ENCODE measurements around the gene PLOD1.
"Not testable (repeated sequence)": the region's sequence is repeated elsewhere in the genome, so short reads cannot be mapped to it uniquely, and the experiment has no call there.

The PLOD1 gene

DNA sequence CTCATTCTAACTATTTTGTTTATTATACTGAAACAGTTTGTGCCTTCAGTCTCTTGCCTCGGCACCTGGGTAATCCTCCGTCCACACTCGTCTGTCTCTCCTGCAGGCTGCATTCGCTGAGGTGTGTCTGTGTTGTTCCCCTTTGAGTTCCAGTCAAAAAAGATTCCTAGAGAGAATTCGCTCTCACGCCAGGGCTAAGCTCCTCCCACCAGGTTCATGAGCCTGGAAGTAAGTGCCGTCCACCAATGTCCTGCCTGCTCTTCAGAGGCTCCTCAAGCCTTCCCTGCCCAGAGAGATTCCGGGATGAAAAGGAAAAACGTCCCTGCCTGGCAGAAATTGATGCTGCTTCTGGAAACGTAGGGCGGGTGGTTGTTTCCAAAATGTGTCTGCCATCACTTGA is 21.2 kb upstream of the PLOD1 start:
- DNase-seq, result no peak

GRCh38 chr1:11914024-11914423 is 20.5 kb upstream of the PLOD1 start:
- DNase-seq, result no peak

DNA sequence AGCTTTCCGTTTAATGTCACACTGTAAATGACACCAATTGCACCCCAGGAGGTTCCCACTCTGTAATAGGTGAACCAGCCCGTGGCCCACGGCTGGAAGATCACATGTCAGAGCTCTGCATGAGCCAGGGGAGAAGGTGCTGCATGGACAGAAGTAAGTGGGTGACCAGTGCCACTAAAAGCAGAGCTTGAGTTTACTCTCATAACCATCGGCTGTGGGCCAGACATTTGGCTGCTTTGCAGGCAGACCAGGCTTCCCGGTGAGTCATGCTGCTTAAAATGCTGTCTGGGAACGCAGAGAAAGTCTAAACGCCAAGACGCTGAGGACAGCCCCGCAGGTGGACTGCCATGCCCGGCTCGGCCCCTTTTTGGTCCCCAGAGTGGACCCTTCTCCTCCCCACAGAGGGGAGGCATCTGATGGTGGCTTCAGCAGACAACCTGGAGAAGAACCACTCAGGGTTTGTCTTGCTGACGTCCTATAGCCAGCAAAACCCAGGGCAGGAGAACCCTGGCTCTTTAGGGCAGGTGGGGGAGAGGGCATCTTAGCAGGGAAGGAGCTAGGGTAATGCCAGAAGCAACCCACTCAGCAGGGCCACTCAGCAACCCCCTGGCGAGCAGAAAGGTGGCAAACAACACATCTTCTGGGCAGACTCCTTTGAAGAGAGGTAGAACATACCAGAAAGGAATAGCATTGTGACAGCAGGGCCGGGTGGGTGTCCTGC is 15.6 kb upstream of the PLOD1 start:
- DNase-seq, result peak; percentile 66

DNA sequence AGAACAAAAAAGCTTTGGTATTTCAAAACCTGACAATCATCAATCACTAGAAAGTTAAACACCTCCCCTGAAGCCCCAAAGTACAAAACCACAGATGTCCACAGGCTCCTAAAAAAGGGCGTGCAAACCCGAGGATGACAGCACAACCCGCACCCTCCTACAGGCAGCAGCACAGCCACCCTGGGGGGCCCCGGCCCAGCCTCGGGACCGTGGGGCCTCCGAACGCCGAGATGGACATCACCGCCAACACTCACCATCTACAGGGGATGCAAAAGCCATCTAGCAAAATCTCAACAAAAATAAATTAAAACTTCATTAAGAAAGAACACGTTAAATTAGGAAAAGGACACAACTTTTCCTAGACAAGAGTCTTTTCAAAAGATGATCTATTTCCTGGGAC is 14.9 kb upstream of the PLOD1 start:
- DNase-seq, result no peak

GRCh38 chr1:11920239-11920903 is 14.1 kb upstream of the PLOD1 start:
- no peak for DNase-seq

DNA sequence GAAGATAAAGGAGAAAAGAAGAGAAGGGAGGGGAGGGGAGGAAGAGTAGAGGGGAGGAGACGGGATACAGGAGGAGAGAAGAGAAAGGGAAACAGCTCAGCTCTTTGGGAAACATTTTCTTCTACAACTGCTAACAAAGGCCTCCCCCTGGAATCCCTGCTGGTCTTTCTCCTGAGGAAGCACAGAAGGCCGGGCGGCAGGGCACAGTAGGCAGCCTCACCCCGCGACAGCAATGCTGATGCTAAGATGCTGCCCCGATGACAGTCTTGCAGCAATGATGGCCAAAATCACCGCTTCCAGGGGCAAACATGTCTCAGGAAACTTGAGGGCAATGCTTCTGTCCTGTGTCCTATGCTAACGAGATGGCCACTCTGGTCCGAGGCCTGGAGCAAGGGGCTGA is 13.5 kb upstream of the PLOD1 start:
- no peak for DNase-seq

DNA sequence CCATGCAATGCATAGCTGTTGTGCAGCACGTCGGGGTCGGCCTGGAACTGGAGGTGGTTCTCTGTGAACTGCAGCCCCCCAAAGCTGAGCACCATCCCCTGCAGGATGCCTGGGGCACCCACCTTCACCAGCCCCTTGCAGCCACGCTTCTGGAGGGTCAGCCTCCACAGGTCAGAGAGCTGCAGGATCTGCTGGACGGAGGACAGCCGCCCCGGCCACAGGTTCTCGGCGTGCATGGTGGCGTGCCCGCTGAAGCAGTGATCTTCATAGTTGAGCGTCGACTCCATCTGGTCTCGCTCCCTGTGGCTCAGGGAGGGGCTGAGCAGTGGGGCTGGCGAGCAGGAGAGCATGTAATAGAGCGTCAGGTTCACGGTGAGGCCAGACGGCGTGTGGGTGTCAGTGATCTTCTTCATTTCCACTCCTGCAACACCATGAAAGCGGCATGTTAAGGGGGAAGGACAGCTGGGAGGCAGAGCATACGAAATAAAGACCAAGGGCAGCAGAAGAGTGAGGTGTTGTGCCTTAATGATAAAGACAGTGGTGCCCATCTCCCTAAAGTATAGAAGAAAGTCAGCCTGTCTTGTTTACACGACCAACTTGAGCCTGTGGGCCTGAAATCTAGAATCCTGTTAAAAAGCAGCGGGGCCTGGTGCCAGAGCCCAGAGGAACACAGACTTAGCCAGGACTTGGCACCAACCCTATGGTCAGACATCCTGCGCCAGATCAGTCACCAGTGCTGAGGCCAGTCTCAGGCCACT is 11.3 kb upstream of the PLOD1 start:
- no peak for DNase-seq

DNA sequence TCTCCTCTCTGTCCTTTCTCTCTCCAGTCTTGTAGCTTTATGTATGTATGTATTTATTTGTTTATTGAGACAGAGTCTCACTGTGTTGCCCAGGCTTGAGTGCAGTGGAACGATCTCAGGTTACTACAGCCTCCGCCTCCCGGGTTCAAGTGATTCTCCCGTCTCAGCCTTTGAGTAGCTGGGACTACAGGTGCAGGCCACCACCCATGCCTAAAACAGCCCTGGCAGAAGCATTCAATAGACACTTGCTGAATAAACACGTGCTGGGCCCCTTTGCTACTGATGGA is 10.7 kb upstream of the PLOD1 start:
- DNase-seq, result no peak

GRCh38 chr1:11924334-11925195 is 10.0 kb upstream of the PLOD1 start:
- DNase-seq, result no peak

DNA sequence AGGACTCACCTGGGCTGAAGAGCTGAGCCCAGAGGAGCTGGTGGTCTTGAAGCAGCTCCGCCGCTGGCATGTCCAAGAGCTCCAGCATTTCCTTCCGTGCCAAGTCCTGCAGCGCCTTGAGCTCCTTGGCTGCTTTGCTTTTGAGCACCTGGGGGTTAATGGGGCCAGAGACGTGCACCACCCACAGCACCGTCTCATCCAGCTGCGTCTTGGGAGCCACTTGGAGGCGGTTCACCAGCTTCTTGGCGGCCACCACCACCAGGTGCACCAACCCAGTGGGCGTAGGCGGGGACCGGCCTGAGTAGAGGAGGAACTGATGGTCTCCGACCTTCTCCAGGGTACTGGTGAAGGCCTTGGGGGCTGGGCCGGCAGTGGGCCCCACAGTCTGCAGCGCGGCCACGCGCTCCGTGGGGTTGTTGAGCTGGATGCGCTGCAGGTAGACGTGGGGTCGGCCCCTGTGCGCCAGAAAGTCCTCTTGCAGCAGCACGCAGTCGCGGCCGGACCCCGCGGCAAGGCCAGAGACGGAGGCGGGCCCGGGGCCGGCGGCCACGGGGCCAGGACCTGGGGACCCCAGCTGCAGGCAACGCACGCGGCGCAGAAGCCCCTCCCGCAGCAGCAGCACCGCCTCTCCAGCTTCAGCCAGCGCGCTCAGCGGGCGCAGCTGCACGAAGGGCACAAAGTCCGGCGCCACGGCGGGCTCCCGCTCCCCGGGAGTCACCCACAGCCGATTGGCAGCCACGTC is 9.2 kb upstream of the PLOD1 start:
- not testable (repeated sequence) for DNase-seq

GRCh38 chr1:11925938-11926292 is 8.6 kb upstream of the PLOD1 start:
- DNase-seq, result no peak

DNA sequence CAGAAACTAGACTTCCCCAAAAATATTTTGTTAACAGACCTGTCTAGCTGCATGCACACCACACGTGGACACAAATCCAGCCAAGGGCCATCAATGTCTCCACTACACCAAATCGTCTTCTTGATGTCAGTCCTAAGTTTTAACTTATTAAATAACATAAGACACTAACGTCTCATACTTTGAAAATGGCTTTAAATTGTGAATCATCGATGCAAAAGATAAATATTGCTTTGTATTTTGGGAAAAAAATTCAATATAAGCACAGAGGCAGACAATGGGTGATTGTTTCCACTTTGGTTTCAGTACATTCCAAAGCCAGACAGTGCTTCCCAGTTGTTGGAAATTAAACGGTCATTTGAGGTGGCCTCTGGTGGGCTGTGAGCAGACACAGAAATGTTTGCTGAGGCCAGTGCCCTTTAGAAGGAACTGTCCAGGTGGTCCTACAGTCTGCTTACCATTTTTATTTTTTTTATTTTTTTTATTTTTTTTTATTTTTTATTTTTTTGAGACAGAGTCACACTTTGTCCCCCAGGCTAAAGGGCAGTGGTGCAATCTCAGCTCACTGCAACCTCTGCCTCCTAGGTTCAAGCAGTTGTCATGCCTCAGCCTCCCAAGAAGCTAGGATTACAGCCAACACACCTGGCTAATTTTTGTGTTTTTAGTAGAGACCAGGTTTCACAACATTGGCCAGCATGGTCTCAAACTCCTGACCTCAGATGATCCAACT is 6.5 kb upstream of the PLOD1 start:
- DNase-seq, result no peak

- no peak for DNase-seq
Observed at GRCh38 chr1:11929849-11930248, 4.7 kb upstream of the PLOD1 start.

DNA sequence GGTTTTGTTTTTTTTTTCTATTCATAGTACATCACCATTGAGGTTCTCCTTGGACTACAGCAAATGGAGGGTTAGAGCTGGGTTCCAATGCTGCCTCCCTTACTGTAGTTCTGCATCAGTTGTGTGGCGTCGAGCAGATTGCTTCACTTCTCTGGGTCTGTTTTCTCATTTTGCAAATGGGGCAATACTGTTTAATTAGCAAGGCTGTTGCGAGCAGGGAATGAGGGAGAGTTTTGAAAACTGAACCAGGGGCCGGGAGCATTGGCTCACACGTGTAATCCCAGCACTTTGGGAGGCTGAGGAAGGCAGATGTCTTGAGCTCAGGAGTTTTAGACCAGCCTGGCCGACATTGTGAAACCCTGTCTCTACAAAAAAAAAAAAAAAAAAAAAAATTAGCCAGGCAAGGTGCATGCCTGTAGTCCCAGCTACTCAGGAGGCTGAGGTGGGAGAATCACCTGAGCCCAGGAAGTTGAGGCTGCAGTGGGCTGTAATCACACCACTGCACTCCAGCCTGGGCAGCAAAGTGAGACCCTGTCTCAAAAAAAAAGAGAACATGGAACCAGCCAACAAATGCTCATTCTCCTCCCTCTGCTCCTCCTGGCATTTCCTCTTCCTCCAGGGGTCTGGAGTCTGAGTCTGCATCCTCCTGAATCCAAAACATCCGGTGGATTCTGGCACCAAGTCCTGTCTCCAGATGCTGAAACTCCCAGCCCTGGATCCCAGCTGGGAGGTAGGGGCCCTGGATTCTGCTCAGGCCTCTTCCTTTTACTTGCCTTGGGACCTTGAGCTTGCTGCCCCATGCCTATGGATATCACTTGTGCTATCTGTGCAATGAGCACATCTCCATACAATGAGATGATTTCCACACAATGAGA is 3.7 kb upstream of the PLOD1 start:
- peak; percentile 54 for DNase-seq

DNA sequence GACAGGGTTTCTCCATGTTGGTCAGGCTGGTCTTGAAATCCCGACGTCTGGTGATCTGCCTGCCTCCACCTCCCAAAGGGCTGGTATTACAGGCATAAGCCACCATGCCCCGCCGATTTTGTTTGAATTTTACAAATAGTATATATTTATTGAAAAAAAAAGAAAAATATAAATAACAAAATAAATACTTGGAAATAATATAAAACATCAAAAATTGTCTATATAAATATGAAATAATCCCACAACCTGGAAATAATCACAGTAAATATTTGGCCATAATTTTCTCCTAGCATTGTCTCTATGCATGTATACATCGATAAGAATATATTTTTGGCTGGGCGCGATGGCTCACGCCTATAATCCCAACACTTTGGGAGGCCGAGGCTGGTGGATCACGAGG is 2.7 kb upstream of the PLOD1 start:
- DNase-seq, result no peak

GRCh38 chr1:11935057-11935412 is 518 bp downstream of the PLOD1 start:
- DNase-seq, result no peak

- DNase-seq, result not testable (repeated sequence)
Observed at GRCh38 chr1:11935733-11936132, 1.2 kb downstream of the PLOD1 start.

DNA sequence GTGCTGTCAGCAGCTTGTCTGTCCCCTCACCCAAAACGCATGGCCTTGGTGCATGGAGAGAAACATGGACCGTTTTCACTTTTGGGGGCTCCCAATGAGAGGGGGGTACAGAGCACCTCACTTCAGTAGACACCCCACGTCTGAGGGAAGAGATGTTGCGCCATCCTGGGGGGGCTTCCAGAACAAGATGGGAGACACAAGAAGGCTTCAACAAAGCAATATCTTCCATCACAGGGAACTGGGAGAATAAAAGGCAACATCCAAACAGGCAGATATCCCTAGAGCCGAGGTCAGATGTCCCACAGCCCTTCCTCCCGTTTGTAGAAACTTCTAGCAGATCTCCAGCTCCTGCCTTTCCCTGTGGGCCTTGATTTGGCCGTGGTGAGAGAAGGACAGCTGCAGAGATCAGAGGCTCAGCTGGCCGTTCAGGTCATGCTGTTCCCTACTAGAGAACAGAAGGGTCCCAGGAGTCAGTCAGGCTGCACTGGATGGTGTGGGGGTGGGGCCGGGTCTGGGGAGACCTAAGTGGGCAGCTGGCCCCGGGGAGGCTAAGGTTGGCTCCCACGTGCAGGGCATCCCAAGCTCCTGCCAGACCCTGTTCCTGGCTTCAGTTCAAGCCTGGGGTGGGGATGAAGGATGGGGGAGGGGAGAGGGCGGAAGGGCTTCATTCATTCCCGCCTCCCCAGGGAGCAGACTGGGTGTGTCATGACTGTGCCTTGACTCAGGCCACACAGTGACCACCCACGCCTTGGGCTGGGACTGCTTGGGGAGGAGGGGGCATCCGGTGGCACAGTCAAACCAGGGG is 4.4 kb downstream of the PLOD1 start:
- DNase-seq, result no peak

GRCh38 chr1:11939794-11940193 is 5.3 kb downstream of the PLOD1 start:
- not testable (repeated sequence) for DNase-seq

DNA sequence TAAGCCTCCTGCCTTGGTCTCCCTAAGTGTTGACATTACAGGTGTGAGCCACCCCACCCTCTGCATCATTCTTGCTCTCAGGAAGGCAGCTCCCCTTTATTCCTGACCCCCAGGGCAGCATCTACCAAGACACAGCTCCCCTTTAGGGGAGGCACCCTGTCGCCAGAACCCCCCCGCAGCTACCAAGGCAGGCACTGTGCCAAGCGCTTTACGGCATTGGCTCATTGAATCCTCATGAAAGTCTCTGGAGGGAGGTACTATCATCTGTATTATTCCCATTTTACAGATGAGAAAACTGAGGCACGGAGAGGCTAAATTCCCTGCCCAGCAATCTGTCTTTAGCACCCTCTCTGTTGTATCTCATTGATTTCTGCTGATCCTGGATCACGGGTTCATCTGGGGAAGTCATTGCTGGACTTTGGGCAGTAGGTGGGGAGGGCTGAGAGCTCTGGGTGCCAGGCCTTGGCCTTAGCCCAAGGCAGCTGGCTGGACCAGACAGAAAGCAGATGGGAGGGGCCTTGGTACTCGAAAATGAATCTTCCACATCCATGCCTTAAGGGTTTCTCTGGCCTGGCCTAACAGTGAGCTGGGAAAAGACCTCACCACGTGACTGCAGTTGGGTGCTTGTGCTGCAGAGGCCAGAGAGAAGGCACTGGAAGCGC is 5.9 kb downstream of the PLOD1 start:
- no peak for DNase-seq

All from NCI-H226 (cell line).